ENCODE measurements around the gene NPL. TPM values are rescaled to one million over a fixed set of nuclear protein-coding genes. Genes with fewer than 3 reads are reported as not detected.

Gene NPL
- polyA plus RNA-seq, 1 experiment, result 1.2 TPM

DNA sequence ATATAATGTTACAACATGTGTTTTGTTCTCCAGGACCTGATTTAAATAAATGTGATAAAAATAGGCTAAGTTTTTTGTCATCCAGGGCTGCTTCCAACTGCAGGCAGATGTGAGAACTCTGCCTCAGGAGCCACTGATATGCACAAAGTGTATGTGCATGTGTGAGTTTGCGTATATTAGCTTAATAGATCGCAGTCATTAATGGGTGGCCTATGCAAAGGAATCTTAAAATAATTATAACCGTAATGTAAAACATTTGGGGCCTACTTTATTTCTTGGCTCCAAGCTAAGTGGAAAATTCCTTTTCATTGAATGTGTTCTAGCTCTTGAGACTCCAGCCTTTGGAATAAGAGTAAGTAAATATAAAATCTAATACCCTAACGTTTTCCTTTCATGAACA, 66.3 kb downstream of the NPL start:
- Histone ChIP-seq H3K4me3 (ENCODE audit: low read depth, low read length) (no peak overlapping the region), H3K27me3 (ENCODE audit: control insufficient read depth, insufficient read depth, low read length) (no peaks in the 10 kb centered on the region), H3K36me3 (ENCODE audit: control insufficient read depth, insufficient read depth, low read length) (peaks cover 18% of the 10 kb centered on the region)
- ChIA-PET POLR2A (no interaction called here), CTCF (interaction anchor here (1.0 kb wide), 2 partner anchors 8 to 18 kb away, joined by 3 read pairs; no protein-coding TSS in a partner anchor)
- peak; percentile 8 for DNase-seq (ENCODE audit: low read depth)
- TF ChIP-seq, protein P1, sequence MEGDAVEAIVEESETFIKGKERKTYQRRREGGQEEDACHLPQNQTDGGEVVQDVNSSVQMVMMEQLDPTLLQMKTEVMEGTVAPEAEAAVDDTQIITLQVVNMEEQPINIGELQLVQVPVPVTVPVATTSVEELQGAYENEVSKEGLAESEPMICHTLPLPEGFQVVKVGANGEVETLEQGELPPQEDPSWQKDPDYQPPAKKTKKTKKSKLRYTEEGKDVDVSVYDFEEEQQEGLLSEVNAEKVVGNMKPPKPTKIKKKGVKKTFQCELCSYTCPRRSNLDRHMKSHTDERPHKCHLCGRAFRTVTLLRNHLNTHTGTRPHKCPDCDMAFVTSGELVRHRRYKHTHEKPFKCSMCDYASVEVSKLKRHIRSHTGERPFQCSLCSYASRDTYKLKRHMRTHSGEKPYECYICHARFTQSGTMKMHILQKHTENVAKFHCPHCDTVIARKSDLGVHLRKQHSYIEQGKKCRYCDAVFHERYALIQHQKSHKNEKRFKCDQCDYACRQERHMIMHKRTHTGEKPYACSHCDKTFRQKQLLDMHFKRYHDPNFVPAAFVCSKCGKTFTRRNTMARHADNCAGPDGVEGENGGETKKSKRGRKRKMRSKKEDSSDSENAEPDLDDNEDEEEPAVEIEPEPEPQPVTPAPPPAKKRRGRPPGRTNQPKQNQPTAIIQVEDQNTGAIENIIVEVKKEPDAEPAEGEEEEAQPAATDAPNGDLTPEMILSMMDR (IDR thresholded peaks at IDR 0.05; ENCODE audit: insufficient read depth, low read depth, low read length), result no peak

DNA sequence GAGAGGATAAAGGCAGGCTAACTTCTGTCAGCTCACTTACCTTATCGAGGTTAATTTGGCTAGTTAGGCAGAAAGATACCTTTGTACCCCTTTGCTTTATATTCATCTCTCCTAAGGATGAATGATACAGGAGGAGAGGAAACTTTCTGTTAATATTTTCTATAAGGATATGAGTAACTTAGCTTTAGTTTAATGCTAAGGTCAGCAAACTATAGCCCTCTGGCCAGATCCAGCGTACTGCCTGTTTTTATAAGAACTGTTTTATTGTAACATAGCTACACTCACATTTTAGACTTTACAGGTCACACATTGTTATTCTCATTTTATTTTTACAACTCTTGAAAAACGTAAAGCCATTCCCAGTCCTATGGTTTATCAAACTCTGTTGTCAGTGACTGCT, 67.6 kb downstream of the NPL start:
- TF ChIP-seq, protein P1 (IDR thresholded peaks at IDR 0.05; ENCODE audit: insufficient read depth, low read depth, low read length), result no peak
- CTCF ChIA-PET, result interaction anchor here (0.8 kb wide), 1 partner anchor 19 kb away, joined by 3 read pairs; no protein-coding TSS in a partner anchor

DNA sequence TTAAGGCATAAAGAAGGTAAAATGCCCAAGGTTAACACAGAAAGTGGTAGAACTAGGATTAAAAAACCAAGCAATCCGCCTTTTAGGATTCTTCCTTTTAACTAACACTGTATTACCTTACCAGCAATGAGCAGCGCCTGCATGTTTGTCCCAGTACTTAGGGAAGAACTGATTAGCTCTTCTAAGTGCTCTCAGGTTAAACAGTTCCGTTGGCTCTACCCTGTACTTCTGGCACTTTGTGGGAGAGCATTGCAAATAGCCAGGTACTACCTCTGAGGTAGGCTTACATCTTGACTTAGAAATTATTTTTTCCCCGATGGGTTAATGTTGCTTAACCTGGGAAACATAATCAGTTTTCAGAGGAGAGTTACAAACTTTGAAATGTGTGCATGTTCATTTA, 71.1 kb downstream of the NPL start:
- H3K36me3 ChIP-seq (ENCODE audit: control insufficient read depth, insufficient read depth, low read length), result peaks cover 22% of the 10 kb centered on the region
- DNase-seq (ENCODE audit: low read depth), result no peak
- no peaks in the 10 kb centered on the region for H3K27me3 ChIP-seq (ENCODE audit: control insufficient read depth, insufficient read depth, low read length)
- ChIA-PET POLR2A (no interaction called here), CTCF (interaction anchor here (1.0 kb wide), 1 partner anchor 29 kb away, joined by 3 read pairs; no protein-coding TSS in a partner anchor)
- H3K4me3 ChIP-seq (ENCODE audit: low read depth, low read length), result no peak overlapping the region
- TF ChIP-seq, protein P1 (IDR thresholded peaks at IDR 0.05; ENCODE audit: insufficient read depth, low read depth, low read length), result no peak

More for the DNA sequence above, 67.6 kb downstream of the NPL start:
- POLR2A ChIA-PET, result no interaction called here
- no peak overlapping the region for H3K4me3 ChIP-seq (ENCODE audit: low read depth, low read length)
- no peaks in the 10 kb centered on the region for H3K27me3 ChIP-seq (ENCODE audit: control insufficient read depth, insufficient read depth, low read length)
- no peak for DNase-seq (ENCODE audit: low read depth)
- peaks cover 19% of the 10 kb centered on the region for H3K36me3 ChIP-seq (ENCODE audit: control insufficient read depth, insufficient read depth, low read length)

DNA sequence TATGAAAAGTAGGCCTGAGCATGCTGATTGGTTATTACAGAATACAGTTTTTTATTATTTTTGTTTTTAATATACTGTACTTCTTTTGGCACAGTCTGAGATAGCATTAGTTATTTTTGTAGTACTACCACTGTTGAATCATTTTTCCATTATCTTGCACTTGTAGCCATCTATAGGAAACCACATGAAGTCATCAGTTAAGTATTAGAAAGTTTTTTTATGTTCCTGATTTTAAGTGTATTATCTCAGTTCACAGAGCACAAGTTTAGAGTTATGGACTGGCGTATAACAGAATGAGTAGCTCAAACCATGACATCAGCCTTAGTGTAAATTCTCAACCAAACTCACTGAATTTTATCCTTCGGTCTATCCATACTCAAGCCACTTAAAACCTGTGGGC, 72.4 kb downstream of the NPL start:
- ChIA-PET POLR2A (no interaction called here), CTCF (no interaction called here)
- H3K4me3 ChIP-seq (ENCODE audit: low read depth, low read length), result no peak overlapping the region
- H3K36me3 ChIP-seq (ENCODE audit: control insufficient read depth, insufficient read depth, low read length), result peaks cover 26% of the 10 kb centered on the region
- H3K27me3 ChIP-seq (ENCODE audit: control insufficient read depth, insufficient read depth, low read length), result no peaks in the 10 kb centered on the region
- no peak for DNase-seq (ENCODE audit: low read depth)
- TF ChIP-seq, protein P1 (IDR thresholded peaks at IDR 0.05; ENCODE audit: insufficient read depth, low read depth, low read length), result no peak

DNA sequence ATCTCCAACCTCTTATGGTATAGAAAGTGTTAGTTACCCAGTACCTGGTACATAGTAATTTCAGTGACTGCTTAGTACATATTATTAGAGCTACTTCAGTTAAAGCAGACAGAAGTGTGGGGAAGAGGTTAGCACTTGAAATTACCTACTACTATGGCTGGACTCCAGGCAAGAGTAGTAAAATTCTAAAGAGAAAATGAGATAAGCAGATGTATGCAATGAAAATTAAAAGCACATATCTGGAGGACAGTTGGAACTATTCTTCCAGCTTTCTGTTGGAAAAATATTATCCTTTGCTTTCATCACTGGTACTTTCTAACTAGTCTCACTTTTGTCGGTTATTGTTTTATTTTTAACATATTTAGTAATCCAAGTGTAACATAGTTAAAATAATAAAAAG, 73.3 kb downstream of the NPL start:
- H3K36me3 ChIP-seq (ENCODE audit: control insufficient read depth, insufficient read depth, low read length), result peaks cover 28% of the 10 kb centered on the region
- TF ChIP-seq, protein P1 (IDR thresholded peaks at IDR 0.05; ENCODE audit: insufficient read depth, low read depth, low read length), result no peak
- no peaks in the 10 kb centered on the region for H3K27me3 ChIP-seq (ENCODE audit: control insufficient read depth, insufficient read depth, low read length)
- CTCF ChIA-PET, result no interaction called here
- POLR2A ChIA-PET, result no interaction called here
- no peak overlapping the region for H3K4me3 ChIP-seq (ENCODE audit: low read depth, low read length)
- DNase-seq (ENCODE audit: low read depth), result no peak

Data from BJ (cell line).